Measurements from ENCODE around the gene SALL1.

GRCh38 chr16:51095890-51096626 lies 55.0 kb downstream of the SALL1 start:
- TF ChIP-seq CTCF (conservative IDR thresholded peaks at IDR 0.05; ENCODE audit: low read length) (no peak), EZH2phosphoT487 (IDR thresholded peaks at IDR 0.05; ENCODE audit: borderline replicate concordance) (no peak)

Data from Loucy (cell line).